Measurements from ENCODE around the gene FBXW12.

The FBXW12 gene

DNA sequence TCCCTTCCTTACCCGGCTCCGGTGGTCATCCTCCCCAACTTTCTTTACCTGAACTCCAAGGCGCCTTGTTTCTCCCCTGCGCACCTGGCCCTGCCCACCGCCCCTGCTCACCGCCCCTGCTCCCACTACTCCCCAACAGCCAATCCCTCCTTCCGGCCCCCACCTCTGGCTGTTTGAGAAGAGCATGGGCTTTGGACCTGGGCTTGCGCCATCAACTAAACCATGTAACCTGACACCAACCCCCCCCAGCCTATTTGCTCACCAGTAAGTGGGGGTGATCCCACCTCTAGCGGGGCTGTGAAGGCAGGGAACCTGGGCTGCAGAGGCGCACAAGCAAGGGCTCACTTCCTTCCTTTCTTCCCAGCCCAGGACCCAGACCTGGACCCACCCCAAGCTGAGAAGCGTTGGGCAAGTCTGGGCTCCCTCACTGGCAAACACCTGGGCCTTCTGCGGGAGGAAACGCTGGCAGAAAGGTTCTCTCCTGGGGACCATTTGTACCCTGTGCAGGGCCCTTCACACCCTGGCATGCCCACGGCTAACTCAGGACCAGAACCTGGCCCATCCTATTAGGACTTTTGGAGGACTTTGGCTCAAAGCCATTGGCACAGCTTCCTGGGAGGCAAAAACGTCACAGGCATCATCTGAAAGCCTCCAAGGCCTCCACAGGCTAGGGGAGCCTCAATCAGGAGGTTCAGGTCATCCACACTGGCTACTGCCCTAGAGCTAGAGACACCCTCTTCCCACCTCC is 58.1 kb downstream of the FBXW12 start, which contains the start of gene PLXNB1:
Gene PLXNB1 (minus strand): TSS at position 127 of the 748 bp plus-strand sequence. CDS start 5,475 bp downstream, outside the sequence.
- DNase-seq (ENCODE audit: low read depth), result peak; percentile 57
- peak within 1 kb of the TSS; percentile 68 for H3K4me3 ChIP-seq (ENCODE audit: low read length)
- TF ChIP-seq, protein P1, sequence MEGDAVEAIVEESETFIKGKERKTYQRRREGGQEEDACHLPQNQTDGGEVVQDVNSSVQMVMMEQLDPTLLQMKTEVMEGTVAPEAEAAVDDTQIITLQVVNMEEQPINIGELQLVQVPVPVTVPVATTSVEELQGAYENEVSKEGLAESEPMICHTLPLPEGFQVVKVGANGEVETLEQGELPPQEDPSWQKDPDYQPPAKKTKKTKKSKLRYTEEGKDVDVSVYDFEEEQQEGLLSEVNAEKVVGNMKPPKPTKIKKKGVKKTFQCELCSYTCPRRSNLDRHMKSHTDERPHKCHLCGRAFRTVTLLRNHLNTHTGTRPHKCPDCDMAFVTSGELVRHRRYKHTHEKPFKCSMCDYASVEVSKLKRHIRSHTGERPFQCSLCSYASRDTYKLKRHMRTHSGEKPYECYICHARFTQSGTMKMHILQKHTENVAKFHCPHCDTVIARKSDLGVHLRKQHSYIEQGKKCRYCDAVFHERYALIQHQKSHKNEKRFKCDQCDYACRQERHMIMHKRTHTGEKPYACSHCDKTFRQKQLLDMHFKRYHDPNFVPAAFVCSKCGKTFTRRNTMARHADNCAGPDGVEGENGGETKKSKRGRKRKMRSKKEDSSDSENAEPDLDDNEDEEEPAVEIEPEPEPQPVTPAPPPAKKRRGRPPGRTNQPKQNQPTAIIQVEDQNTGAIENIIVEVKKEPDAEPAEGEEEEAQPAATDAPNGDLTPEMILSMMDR (conservative IDR thresholded peaks at IDR 0.05; ENCODE audit: low read length), result no peak

- H3K4me3 ChIP-seq (ENCODE audit: low read length), result no peak overlapping the region
- TF ChIP-seq, protein P1 (conservative IDR thresholded peaks at IDR 0.05; ENCODE audit: low read length), result no peak
- no peak for DNase-seq (ENCODE audit: low read depth)
Observed at GRCh38 chr3:48430708-48431101, 58.7 kb downstream of the FBXW12 start.

- no peak overlapping the region for H3K4me3 ChIP-seq (ENCODE audit: low read length)
- no peak for DNase-seq (ENCODE audit: low read depth)
- TF ChIP-seq, protein P1 (conservative IDR thresholded peaks at IDR 0.05; ENCODE audit: low read length), result no peak
Observed at GRCh38 chr3:48431224-48432029, 59.4 kb downstream of the FBXW12 start.

GRCh38 chr3:48432411-48433371 is 60.7 kb downstream of the FBXW12 start:
- TF ChIP-seq, protein P1 (conservative IDR thresholded peaks at IDR 0.05; ENCODE audit: low read length), result peak; percentile 12; the same call in 1 of the 2 replicates
- DNase-seq (ENCODE audit: low read depth), result peak; percentile 17
- no peak overlapping the region for H3K4me3 ChIP-seq (ENCODE audit: low read length)

DNA sequence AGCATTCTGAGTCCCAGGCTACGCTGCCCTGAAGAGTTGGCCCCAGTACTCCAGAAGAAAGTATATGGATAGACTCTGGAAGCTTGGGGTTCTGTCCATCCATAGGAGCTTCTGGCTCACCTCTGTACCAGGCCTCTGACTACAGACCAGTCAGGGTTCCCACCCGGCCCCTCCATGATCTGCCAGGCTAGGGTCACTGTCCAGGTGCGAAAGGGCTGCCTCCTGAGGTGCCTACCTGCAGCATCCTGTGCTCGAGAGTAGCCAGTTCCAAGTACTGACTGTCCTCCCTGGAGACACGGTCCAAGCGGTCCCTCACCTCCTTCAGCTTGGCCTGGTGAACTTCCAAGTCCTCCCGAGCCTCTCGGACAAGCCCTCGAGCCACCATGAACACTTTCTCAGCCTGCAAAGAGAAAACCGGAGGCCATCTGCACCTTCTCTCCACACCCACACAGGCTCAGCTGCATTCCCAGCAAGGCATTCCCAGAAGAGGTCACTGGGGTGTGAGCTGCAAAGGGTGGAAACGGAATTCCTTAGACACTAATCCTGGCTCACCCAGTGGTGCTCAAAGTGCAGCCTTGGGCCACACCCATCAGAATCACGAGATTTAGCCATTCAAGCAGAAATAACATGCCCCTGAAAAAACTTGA is 61.6 kb downstream of the FBXW12 start:
- H3K4me3 ChIP-seq (ENCODE audit: low read length), result peak overlapping the region; percentile 31
- TF ChIP-seq, protein P1 (conservative IDR thresholded peaks at IDR 0.05; ENCODE audit: low read length), result no peak
- peak; percentile 76 for DNase-seq (ENCODE audit: low read depth)

DNA sequence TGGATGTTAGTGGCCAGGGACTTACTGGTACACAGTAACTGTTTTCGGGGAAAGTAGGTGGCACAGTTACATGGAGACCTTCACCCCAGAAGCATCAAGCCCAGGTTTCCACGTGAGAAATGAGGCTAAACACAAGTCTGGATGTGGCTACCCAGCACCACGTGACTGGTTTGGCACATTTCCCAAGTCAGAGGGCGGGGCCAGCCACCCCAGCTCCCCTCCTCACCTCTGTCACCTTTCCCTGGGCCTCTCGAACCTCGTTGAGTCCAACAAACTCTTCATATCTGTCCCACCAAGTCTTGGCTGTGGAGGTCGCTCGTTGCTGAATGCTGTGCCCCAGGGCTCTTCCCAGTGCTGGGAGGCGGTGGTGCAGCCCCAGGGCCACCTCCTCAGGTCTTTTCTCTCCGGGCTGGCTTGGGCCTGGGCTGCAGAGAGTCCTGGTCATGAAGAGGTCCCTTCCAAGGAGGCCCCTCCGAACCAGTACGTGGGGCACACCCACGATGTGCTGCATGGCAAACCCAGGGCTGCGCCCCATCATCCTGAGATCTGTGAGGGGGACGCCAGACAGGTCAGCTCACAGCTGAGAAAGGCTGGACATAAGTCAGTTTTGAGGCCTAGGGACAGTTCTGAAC is 62.7 kb downstream of the FBXW12 start:
- TF ChIP-seq, protein P1 (conservative IDR thresholded peaks at IDR 0.05; ENCODE audit: low read length), result no peak
- H3K4me3 ChIP-seq (ENCODE audit: low read length), result no peak overlapping the region
- no peak for DNase-seq (ENCODE audit: low read depth)
